HG02610 (cell line): ENCODE data around the gene ISLR.

Experiments used
- ATAC-seq: cut with Tn5 transposase; IDR thresholded peaks from one replicate; pipeline ENCODE4 v1.9.1; 2021; ENCODE audit warnings: mild to moderate bottlenecking, moderate library complexity; ENCODE audit not compliant: unreplicated experiment

The ISLR gene

GRCh38 chr15:74192751-74193150, 19.2 kb downstream of the ISLR start:
- no peak for ATAC-seq

GRCh38 chr15:74193299-74193718, 19.8 kb downstream of the ISLR start:
- no peak for ATAC-seq

GRCh38 chr15:74193905-74194304, 20.4 kb downstream of the ISLR start:
- no peak for ATAC-seq

GRCh38 chr15:74194572-74195559, 21.4 kb downstream of the ISLR start:
- no peak for ATAC-seq

GRCh38 chr15:74196175-74196574, 22.7 kb downstream of the ISLR start:
- no peak for ATAC-seq

- ATAC-seq, result no peak
Measured at GRCh38 chr15:74197176-74197965, 23.9 kb downstream of the ISLR start.

GRCh38 chr15:74199297-74199652, 25.8 kb downstream of the ISLR start:
- ATAC-seq, result no peak

GRCh38 chr15:74200412-74200815, 26.9 kb downstream of the ISLR start:
- ATAC-seq, result no peak

- ATAC-seq, result no peak
Measured at GRCh38 chr15:74200871-74201419, 27.4 kb downstream of the ISLR start.

GRCh38 chr15:74201710-74202420, 28.4 kb downstream of the ISLR start:
- no peak for ATAC-seq

- ATAC-seq, result no peak
Measured at GRCh38 chr15:74202452-74203401, 29.2 kb downstream of the ISLR start, which contains the start of gene STRA6. Gene STRA6 (minus strand): TSS chr15:74202787. CDS start chr15:74202267, 520 bp downstream.

- ATAC-seq, result no peak
Measured at GRCh38 chr15:74203914-74204431, 30.5 kb downstream of the ISLR start.

GRCh38 chr15:74205582-74205947, 32.1 kb downstream of the ISLR start:
- no peak for ATAC-seq

GRCh38 chr15:74206801-74207281, 33.3 kb downstream of the ISLR start:
- no peak for ATAC-seq

- ATAC-seq, result no peak
Measured at GRCh38 chr15:74207652-74208440, 34.3 kb downstream of the ISLR start.

- ATAC-seq, result no peak
Measured at GRCh38 chr15:74208496-74208895, 35.0 kb downstream of the ISLR start.

GRCh38 chr15:74208901-74209559, 35.5 kb downstream of the ISLR start:
- no peak for ATAC-seq

GRCh38 chr15:74209560-74209958, 36.0 kb downstream of the ISLR start:
- no peak for ATAC-seq
